SK-N-SH treated with all-trans-retinoic acid at 6 μM for 48 hours (cell line): Measurements from ENCODE around the gene PTTG2.

Source experiments
- ATAC-seq: fragments of 200-7000 bp; cut with Tn5 transposase; 3 replicates; pipeline ENCODE4 v1.9.1; 2020; ENCODE audit warnings: mild to moderate bottlenecking, moderate library complexity
- ARNTL ChIP-seq: fragments of 450-650 bp; formaldehyde crosslinking; IDR thresholded peaks from 2 replicates; pipeline ENCODE4 v1.5.0; 2020; ENCODE audit warnings: low read depth, mild to moderate bottlenecking, moderate library complexity, borderline replicate concordance
- CSDC2 ChIP-seq: fragments of 250-450 bp; sonication (Bioruptor Pico); IDR thresholded peaks from 2 replicates; pipeline ENCODE4 v1.5.0; 2020; ENCODE audit warnings: mild to moderate bottlenecking, moderate library complexity
- GLIS3 ChIP-seq: fragments of 250-450 bp; sonication (Bioruptor Pico); IDR thresholded peaks from 2 replicates; pipeline ENCODE4 v1.5.0; 2020; ENCODE audit warnings: mild to moderate bottlenecking, moderate library complexity
- ISL1 ChIP-seq: fragments of 250-450 bp; sonication (Bioruptor Pico); IDR thresholded peaks from 2 replicates; pipeline ENCODE4 v2.1.2; 2022; ENCODE audit warnings: mild to moderate bottlenecking, moderate library complexity
- OSR1 ChIP-seq: fragments of 250-450 bp; sonication (Bioruptor Pico); IDR thresholded peaks from 2 replicates; pipeline ENCODE4 v1.8.0; 2022; ENCODE audit warnings: moderate library complexity, mild to moderate bottlenecking, inconsistent platforms
- PPARA ChIP-seq: fragments of 250-450 bp; sonication (Bioruptor Pico); IDR thresholded peaks from 2 replicates; pipeline ENCODE4 v1.5.0; 2020; ENCODE audit warnings: mild to moderate bottlenecking, borderline replicate concordance
- RARB ChIP-seq: fragments of 250-450 bp; sonication (Bioruptor Pico); IDR thresholded peaks from 2 replicates; pipeline ENCODE4 v1.8.0; 2021; ENCODE audit warnings: mild to moderate bottlenecking, moderate library complexity
- SNAI2 ChIP-seq: fragments of 250-450 bp; sonication (Bioruptor Pico); IDR thresholded peaks from 2 replicates; pipeline ENCODE4 v1.5.0; 2020; ENCODE audit warnings: mild to moderate bottlenecking, moderate library complexity
- TCF4 ChIP-seq: fragments of 250-450 bp; sonication (Bioruptor Pico); IDR thresholded peaks from 2 replicates; pipeline ENCODE4 v1.8.0; 2021; ENCODE audit warnings: mild to moderate bottlenecking, moderate library complexity, borderline replicate concordance
- ZC3H10 ChIP-seq: fragments of 250-450 bp; sonication (Bioruptor Pico); IDR thresholded peaks from 2 replicates; pipeline ENCODE4 v1.5.1; 2021; ENCODE audit warnings: mild to moderate bottlenecking, moderate library complexity
- ZFP30 ChIP-seq: fragments of 450-650 bp; formaldehyde crosslinking; IDR thresholded peaks from 2 replicates; pipeline ENCODE4 v1.5.0; 2022; ENCODE audit warnings: mild to moderate bottlenecking, moderate library complexity
- ZNF8 ChIP-seq: fragments of 450-650 bp; formaldehyde crosslinking; IDR thresholded peaks from 2 replicates; pipeline ENCODE4 v1.5.0; 2020; ENCODE audit warnings: mild to moderate bottlenecking, moderate library complexity
- TF ChIP-seq, protein P1 (sequence below): fragments of 250-450 bp; sonication (Bioruptor Pico); IDR thresholded peaks from 2 replicates; pipeline ENCODE4 v1.5.0; 2020; ENCODE audit warnings: mild to moderate bottlenecking, moderate library complexity
- TF ChIP-seq, protein P2 (sequence below): fragments of 250-450 bp; sonication (Bioruptor Pico); IDR thresholded peaks from 2 replicates; pipeline ENCODE4 v1.8.0; 2021; ENCODE audit warnings: low read depth, mild to moderate bottlenecking, moderate library complexity, borderline replicate concordance
- TF ChIP-seq, protein P3 (sequence below): fragments of 250-450 bp; sonication (Bioruptor Pico); IDR thresholded peaks from 2 replicates; pipeline ENCODE4 v1.8.0; 2020; ENCODE audit warnings: mild to moderate bottlenecking, moderate library complexity, borderline replicate concordance

The PTTG2 gene

DNA sequence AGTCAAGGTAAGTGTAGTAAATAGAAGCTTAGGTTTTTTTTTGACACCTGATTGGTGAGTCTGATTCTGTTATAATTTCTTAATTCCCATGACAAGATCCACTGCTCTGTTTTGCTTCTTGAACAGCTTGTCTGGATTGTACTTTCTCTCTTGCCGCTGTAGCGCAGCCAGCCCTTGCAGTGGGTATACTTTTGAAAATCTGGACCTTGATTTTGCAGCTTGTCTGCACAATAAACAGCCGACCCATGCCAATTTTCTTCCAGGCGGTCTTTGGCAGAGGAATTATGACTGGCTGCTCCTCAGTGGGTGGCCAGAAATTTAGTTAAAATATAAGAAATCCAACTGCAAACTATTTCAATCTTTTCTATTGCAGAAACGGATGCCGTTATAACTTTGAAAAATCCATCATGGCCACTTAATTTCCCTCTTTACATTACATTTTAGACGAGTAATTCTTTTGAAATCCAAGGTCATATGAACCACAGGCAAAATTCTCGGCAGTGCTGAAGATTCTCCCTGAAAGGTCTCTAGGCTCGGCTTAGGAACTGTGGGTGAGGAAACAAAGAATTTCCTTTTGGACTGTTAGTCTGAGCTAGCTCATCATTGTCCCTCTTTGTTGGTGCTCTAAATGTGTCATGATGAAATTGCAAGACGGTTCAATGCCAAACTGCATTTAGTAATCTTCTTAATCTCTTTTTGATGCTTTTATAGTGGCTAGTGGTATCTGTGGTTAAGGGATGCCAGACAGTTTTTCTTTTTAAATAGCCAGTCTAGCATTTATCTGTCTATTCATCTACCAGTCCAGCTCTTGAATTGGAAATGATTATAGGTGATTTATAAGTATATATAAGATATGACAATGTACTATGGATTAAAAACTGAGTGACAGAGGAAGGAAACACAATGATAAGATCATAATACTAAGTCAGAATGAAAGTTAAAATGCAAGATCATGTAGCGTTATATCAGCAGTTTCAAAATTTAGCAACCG lies 31.5 kb upstream of the PTTG2 start:
- TF ChIP-seq, protein P1, sequence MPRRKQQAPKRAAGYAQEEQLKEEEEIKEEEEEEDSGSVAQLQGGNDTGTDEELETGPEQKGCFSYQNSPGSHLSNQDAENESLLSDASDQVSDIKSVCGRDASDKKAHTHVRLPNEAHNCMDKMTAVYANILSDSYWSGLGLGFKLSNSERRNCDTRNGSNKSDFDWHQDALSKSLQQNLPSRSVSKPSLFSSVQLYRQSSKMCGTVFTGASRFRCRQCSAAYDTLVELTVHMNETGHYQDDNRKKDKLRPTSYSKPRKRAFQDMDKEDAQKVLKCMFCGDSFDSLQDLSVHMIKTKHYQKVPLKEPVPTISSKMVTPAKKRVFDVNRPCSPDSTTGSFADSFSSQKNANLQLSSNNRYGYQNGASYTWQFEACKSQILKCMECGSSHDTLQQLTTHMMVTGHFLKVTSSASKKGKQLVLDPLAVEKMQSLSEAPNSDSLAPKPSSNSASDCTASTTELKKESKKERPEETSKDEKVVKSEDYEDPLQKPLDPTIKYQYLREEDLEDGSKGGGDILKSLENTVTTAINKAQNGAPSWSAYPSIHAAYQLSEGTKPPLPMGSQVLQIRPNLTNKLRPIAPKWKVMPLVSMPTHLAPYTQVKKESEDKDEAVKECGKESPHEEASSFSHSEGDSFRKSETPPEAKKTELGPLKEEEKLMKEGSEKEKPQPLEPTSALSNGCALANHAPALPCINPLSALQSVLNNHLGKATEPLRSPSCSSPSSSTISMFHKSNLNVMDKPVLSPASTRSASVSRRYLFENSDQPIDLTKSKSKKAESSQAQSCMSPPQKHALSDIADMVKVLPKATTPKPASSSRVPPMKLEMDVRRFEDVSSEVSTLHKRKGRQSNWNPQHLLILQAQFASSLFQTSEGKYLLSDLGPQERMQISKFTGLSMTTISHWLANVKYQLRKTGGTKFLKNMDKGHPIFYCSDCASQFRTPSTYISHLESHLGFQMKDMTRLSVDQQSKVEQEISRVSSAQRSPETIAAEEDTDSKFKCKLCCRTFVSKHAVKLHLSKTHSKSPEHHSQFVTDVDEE (CRISPR knock-in tag) = no peak
- TF ChIP-seq RARB (CRISPR knock-in tag) = no peak
- no peak for TF ChIP-seq SNAI2 (CRISPR knock-in tag)
- TF ChIP-seq, protein P2, sequence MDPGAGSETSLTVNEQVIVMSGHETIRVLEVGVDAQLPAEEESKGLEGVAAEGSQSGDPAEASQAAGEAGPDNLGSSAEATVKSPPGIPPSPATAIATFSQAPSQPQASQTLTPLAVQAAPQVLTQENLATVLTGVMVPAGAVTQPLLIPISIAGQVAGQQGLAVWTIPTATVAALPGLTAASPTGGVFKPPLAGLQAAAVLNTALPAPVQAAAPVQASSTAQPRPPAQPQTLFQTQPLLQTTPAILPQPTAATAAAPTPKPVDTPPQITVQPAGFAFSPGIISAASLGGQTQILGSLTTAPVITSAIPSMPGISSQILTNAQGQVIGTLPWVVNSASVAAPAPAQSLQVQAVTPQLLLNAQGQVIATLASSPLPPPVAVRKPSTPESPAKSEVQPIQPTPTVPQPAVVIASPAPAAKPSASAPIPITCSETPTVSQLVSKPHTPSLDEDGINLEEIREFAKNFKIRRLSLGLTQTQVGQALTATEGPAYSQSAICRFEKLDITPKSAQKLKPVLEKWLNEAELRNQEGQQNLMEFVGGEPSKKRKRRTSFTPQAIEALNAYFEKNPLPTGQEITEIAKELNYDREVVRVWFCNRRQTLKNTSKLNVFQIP (CRISPR knock-in tag) = no peak
- no peak for TF ChIP-seq ZC3H10 (CRISPR knock-in tag)
- no peak for TF ChIP-seq ZFP30 (CRISPR knock-in tag)
- TF ChIP-seq ISL1 = peak; percentile 95
- TF ChIP-seq ARNTL (CRISPR knock-in tag) = no peak
- no peak for TF ChIP-seq PPARA (CRISPR knock-in tag)
- peak; percentile 40; the same call in 1 of the 2 replicates for TF ChIP-seq TCF4 (CRISPR knock-in tag)
- peak; percentile 56 for ATAC-seq

DNA sequence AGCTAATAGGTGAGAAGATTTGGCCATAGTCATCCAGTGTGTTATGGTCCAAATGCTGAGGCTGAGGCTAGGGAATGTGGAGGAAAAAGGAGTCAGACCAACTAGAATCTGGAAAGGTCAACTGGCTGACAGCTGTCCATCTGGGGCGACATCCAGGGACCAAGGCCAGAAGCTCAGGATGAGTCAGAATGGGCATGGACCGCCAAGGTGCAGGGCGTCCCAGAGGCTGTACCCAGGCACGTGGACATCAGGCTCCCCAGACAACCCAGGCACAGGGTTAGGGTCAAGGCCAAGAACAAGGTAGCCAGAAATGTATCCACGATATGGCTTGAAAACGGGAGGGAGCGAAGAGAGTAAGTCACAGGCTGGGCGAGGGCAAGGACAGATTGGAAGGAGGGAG lies 26.1 kb upstream of the PTTG2 start:
- no peak for TF ChIP-seq GLIS3 (CRISPR knock-in tag)
- TF ChIP-seq, protein P1 (CRISPR knock-in tag) = no peak
- TF ChIP-seq, protein P2 (CRISPR knock-in tag) = no peak
- TF ChIP-seq OSR1 (CRISPR knock-in tag) = no peak
- TF ChIP-seq TCF4 (CRISPR knock-in tag) = no peak
- no peak for TF ChIP-seq ARNTL (CRISPR knock-in tag)
- no peak for TF ChIP-seq CSDC2 (CRISPR knock-in tag)
- no peak for TF ChIP-seq ZFP30 (CRISPR knock-in tag)
- TF ChIP-seq PPARA (CRISPR knock-in tag) = no peak
- no peak for TF ChIP-seq RARB (CRISPR knock-in tag)
- TF ChIP-seq ZNF8 (CRISPR knock-in tag) = no peak
- no peak for TF ChIP-seq ISL1
- TF ChIP-seq, protein P3, sequence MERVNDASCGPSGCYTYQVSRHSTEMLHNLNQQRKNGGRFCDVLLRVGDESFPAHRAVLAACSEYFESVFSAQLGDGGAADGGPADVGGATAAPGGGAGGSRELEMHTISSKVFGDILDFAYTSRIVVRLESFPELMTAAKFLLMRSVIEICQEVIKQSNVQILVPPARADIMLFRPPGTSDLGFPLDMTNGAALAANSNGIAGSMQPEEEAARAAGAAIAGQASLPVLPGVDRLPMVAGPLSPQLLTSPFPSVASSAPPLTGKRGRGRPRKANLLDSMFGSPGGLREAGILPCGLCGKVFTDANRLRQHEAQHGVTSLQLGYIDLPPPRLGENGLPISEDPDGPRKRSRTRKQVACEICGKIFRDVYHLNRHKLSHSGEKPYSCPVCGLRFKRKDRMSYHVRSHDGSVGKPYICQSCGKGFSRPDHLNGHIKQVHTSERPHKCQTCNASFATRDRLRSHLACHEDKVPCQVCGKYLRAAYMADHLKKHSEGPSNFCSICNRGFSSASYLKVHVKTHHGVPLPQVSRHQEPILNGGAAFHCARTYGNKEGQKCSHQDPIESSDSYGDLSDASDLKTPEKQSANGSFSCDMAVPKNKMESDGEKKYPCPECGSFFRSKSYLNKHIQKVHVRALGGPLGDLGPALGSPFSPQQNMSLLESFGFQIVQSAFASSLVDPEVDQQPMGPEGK (CRISPR knock-in tag) = no peak
- no peak for TF ChIP-seq ZC3H10 (CRISPR knock-in tag)
- ATAC-seq = no peak

DNA sequence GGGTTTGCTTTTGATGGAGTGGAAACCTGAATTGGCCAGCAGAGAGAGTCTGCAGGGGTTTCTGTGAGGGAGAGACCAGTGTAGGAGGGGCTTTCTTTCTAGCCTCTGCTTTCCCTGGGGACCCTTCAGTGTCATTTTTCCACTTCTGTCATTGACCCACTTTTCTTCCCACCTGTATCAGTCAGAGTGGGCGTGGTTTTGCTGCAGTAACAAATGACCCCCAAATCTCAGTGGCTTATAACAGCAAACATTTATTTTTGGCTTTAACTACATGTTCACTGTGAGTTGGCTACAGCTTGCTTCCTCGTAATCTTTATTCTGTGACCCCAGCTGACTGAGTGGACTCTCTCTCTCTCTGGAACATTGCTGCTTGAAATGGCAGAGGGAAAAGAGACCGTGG lies 25.6 kb upstream of the PTTG2 start:
- TF ChIP-seq, protein P1 (CRISPR knock-in tag) = no peak
- ATAC-seq = no peak
